HG03039 (cell line): Measurements from ENCODE around the gene NEGR1.

Experiments
- ATAC-seq: cut with Tn5 transposase; IDR thresholded peaks from one replicate; pipeline ENCODE4 v1.9.1; 2021; ENCODE audit warnings: mild to moderate bottlenecking, moderate library complexity; ENCODE audit not compliant: unreplicated experiment

Gene NEGR1

DNA sequence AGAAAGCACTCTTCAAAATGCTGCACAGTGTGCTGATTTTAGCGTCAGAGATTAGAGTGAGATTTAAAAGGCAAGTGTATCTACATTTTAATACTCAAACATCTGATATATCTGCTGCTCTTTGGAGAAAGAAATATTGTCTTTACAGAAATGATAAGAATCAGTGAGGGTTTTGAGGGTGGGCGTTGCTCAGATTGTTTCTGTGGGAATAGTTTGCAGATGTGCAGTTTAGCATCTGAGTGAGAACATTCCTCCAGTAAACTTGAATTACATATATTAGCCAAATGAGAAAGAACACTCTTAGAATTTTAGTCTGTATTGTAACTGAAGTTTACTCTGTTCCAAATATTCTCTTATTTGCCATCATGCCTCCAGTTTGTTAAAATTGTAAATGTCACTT, 549.2 kb downstream of the NEGR1 start:
- ATAC-seq: no peak

DNA sequence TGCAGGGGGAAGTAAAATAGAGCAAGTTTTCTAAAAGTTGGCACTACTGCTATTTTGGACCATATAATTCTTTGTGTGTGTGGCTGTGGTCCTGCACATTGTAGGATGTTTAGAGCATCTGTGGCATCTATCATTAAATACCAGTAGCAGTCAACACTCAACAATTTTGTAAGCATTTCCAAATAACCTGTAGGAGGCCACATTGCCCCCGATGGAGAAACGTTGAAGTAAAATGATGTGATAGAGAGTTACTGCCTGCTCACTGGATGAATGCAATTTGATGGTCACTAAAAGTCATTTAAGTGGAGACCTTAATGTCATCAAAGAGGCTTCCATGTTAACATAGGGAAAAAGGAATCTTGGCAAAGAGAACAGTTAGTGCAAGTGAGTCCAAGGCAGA, 560.8 kb downstream of the NEGR1 start:
- no peak for ATAC-seq

DNA sequence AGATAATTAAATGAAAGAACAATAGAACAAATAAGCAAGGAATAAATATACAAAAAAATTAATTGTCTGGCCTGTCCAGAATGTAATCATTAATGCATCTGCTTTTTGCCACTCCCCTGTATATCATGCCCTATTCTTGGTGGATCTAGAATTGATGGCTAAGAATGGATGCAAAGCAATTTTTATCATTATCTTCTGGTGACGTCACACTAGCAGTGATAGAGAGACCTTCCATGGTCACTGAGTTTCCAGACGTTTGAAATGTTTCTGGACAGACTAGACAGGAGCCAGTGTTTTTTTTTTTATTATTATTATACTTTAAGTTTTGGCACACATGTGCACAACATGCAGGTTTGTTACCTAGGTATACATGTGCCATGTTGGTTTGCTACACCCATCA, 563.0 kb downstream of the NEGR1 start:
- ATAC-seq: no peak

DNA sequence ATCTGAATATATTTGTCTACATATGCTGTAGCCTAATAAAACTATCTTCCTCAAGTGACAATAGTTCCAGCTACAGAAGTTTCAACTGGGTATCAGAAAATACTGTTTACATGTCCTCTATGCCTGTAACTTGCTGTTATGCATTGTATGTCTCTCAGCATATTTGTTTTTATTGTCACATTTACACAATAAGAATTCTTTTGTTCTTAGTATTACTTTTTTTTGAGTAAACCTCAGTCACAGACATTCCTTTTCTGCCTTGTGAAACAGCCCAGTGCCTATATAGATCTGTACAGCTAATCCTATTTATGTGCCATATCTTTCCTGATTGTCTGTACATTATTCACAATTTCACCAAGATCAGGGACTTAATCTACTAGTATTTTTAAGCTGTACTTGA, 565.2 kb downstream of the NEGR1 start:
- no peak for ATAC-seq

DNA sequence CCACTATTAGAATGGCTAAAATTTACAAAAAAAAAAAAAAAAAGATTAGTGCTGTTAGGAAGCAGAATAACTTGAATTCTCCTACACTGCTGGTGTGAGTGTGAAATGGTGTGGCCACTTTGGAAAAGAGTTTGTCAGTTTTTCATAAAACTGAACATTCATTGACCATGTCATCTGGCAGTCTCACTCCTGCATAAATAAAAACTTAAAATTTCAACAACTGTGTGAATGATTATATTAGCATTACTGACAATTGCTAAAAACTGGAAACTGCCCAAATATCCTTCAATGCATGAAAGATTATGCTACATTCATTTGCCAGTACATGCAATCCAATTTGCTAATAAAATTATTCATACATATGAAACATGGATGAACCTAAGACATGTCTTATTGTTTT, 570.9 kb downstream of the NEGR1 start:
- ATAC-seq: no peak

DNA sequence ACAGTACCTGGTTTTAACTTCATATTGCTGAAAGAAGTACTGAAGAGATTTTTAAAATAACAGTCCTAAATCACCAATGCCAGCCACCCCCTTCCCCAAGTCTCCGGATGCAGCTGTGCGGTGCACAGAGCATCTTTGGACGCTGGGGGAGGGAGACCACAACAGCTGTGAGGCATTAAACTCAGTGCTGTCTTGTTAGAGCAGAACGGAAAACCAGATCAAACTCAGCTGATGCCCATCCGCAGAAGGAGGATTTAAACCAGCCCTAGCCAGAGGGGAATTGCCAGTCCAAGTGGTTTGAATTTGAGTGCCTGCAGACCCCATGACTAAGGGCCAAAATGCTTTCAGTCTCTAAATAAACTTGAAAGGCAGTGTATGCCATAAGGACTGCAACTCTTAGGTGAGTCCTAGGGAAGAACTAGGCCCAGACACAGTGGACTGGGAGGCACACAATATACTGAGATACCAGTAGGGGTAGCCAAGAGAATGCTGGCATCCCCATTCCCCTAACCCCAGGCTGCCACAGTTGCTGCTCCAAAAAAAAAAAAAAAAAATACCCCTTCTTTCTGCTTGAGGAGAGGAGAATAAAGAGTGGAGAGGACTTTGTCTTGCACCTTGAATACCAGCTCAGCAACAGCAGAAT, 576.2 kb downstream of the NEGR1 start:
- ATAC-seq: no peak

DNA sequence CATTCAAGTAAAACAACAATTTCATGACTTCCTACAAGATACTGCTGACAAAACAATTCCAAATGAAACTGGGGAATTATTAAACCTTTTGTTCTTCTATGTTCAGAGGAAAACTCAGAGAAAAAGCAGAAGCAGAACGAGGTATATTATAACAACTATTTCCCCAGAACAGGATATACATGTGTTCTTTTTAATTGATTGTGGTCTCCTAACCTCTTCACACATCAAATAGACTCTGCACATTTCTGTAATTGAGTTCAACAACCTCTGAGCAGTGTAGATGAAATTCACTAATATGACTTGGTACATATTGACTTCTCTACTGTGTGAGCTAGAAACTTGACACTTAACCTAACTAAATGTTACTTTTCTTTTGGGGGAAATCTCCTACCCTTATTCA, 584.2 kb downstream of the NEGR1 start:
- no peak for ATAC-seq

DNA sequence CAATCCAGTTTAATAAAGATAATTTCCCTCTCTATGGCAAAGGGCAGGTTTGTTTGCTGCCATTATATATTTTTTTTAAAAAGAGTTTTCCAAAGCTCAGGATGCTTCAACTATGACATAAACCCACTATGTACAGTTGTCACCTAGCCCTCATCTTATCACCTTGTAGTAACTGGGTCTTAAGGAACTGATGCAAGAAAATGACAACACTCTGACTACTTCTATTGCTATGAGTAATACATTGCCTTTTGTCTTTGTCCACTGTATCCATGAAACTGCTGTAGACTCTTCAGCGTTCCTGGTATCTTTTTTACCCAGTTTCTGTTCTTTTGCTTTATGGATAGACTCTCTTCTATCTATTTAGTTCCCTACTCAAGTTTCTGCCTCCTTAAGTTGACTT, 586.5 kb downstream of the NEGR1 start:
- ATAC-seq: no peak

DNA sequence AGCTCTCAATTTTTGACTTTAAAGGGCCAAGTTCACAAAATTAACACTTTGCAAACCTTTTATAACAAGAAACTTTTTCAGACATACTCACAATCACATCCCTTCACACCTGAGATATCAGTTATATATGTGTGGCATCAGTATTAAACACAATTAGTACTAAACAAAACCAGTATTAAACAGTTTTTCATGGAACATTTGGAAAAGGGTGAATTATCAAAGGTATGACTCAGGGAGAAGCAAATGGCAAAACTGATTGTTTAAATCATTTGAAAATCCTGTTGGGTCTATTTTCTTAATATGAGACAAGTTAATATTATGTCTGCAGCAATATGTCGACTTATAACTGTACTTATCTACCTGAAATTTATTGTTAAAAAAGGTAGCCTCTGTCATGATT, 587.3 kb downstream of the NEGR1 start:
- no peak for ATAC-seq

DNA sequence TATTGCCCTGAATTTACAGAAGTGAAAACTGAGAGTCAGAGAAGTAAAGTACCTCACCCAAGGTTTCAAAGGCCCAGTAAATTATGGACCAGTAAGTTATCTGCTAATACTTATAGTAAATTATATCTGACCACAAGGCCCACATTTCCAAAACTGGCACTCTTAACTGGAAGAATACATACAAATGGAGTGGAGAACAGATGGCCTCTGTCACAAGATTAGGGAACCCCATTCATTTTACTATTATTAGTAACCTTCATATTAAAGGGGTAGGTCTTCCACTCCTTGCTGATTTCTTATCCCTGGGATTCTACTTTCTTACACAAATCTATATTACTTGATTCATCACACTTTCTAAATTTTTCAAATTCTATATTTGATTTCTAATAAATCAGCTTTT, 588.8 kb downstream of the NEGR1 start:
- no peak for ATAC-seq

DNA sequence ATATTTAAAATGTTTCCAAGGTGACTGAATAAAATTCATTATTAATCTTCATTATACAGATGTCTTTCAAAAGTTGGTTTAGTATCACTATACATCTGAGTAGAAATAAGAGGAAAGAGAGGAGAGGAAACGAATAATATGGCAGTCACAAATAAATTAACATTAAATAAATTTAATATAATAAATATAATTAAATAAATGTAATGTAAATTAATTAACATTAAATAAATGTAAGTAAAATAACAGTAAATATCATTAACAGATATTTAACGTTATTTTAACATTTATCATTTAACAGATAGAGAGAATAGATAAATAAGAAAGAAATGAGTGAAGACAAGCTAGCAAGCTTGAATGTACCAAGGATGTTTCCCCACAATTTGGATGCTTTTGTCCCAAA, 592.7 kb downstream of the NEGR1 start:
- no peak for ATAC-seq

DNA sequence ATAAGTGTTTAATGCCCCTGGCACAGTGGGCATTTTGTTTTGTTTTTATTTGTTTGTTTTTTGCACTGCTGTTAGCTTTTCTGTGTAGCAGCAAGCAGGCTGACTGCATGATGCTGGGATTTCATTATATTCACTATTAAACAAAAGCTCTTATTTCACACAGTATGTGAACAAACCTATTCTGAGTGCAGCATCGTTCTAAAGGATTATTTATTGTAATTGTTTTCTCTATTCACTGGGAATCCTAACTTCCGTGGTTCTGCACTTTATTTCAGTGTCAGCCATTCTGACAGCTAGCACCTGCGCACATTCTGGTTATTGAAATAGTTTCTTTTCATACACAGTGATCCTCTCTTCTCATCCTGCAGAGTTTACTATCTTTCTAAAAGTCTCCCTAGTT, 595.0 kb downstream of the NEGR1 start:
- no peak for ATAC-seq

DNA sequence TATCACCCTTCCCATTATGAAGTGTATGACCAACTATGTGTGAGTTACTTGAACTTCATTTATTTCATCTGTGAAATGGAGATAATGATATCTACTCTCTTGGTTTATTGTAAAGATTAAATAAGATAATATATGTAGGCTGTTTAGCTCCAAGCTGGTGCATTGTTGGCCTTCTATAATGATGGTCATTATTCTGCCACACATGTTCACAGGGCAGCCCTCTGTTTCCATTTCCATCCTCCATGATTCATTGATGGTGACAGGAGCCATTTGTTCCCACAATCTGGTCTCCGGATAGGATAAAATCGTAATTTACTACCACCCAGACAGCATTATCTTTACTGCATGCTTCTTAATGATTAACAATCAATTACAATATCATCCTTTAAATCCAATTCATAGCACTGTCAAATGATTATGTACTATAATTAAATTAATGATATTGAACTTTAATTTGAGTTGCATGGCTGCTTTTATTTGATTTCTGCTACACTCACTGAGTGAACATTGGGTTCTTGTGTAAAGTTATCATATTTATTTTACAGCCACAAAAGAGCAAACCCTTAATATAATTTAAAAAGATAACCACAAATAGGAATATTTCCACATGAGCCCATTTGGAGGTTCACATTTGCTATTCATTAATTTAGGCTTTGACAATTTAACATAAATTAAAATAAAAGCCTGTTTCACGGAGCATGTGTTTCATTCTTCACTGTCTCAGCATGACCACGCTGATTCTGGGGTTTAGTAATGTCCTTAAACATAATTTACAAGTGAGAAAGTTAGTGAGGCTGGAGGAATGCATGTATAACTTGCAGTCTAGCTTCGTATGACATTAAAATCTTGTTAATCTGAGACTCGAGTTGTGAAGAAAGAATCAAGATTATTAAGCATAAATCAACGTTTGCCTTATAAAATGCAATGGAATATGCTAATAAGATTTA, 605.1 kb downstream of the NEGR1 start:
- no peak for ATAC-seq

DNA sequence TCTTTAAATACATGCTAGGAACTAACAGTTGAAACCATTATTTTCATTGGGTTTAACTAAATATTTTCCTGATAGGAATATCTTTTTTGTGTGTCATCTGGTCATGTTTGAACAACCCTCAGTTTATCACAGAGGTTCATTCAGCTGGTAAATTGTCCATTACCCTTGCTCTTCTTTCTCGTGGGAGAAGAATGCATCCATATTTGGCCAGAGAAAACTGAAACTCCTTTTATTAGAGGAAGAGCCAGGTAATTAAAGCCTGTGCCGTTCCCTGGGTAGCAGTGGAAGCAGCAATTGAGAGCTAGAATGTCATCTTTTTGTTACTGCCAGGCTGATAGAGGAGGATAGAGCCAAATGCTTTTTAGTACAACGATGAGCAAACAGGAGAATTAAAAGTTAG, 614.3 kb downstream of the NEGR1 start:
- ATAC-seq: no peak

DNA sequence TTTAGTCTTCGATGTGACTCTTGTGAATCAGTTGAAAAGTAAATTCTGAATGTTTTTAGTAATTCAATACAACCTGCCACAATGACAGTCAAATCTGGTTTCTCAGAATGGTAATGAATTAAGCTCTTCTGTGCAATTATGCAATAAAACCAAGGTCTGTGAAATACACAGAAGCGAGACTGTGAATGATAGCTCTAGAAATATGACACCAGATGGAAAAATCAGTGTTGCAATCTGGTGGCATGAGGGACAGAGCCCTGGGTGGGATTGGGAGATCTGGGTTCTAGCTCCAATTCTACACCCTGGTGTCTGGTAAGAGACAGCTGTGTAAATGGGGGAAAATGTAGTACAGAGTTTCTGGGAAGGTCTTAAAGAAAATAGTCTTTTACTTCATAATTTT, 615.1 kb downstream of the NEGR1 start:
- ATAC-seq: no peak

DNA sequence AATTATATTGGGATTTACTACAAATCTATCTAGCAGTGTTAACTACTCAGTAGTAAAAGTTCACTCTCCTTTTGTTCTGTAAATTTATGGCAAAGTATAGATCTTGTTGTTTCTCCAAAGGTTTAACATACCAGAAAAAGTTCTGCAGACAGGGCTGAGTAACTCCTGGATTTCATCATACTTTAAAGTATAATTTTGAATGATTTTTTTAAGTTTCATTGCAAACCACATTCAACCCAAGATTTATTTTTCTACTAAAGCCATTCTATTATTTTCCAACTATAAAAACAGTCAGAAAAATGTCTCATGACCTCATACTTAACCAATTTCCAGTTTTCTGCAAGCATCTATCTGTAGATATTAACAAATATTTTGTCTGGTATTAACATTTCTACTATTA, 615.7 kb downstream of the NEGR1 start:
- ATAC-seq: no peak

DNA sequence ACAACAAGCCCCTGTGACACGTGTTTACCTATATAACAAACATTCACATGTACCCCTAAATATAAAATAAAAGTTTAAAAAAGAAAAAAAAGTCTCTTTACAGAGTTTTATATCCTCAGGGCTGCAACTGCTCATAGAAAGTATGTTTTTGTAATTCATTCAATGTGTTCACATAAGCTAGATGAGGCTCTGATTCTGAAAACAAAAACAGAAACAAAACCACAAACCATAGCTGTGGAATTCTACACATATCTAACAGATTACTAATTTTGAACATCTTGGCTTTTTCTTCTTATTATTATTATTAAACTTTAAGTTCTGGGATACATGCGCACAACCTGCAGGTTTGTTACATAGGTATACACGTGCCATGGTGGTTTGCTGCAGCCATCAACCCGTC, 621.9 kb downstream of the NEGR1 start:
- no peak for ATAC-seq

DNA sequence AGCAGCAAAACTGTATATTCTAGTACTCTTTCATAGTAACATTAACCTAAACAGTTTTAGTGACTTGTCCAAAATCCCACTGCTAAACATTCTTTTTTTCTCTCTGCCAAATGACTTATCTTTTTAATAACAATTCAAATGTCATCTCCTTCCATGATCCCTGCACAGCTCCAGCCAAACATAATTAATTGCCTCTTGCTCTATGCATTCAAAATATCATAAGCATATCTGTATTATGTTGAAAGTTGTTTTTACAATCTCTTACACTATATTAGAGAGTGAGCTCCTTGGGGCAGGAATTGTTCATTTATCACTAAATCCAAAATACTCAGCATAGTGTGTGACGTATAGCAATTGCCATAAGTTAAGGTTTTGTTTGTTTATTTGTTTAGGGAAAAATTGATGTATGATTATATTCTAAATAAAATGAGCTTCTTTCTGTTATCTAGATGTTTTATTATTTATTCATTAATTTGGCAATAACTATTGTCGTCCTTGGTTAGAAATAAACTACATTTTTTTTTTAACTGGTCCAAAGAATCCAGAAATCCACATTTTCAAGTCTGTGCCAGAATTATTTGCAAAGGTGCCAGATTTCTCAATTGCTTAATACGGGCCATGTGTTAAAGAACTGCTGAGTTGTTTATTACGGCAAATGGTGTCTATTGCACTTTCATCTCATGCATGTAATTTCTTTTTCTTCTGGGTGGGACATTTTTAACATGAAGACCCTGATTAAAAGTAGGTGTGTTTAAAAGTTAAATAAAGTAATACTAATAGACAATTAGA, 624.3 kb downstream of the NEGR1 start:
- no peak for ATAC-seq

DNA sequence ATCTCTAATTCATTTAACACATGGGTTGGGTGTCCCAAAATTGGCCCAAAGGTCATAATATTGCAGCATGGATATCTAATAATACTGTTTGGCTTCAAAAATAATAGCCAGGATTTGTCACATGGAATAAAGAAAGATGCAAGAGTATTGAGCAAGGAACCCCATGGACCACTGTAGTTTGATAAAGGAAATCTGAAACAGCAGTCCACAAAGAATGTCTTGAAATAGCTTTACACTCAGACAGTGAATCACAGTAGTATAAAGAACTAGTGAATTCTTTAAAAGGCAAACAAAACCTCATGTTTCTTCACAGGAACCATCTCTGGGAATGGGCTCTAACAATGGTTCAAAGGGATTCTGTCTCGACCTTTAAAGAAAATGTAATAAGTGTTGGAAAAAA, 625.4 kb downstream of the NEGR1 start:
- ATAC-seq: no peak

DNA sequence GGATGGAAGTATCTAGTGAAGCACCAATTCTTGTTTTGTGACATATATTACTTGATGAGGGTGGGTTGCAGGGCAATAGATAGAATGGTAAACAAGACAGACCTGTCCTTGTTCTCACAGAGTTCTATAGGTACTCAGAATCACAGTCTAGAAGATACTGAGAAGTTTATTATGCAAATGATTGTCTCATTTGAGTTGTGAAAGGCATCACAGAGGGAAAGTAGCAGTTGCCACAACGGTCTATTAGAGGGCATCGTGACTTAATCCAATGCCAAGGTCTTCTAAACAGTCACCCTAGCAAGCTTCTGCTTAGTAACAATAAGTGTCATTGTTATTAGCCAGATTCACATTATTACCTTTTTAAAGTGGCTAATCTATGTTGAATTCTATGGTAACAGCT, 626.7 kb downstream of the NEGR1 start:
- ATAC-seq: no peak

DNA sequence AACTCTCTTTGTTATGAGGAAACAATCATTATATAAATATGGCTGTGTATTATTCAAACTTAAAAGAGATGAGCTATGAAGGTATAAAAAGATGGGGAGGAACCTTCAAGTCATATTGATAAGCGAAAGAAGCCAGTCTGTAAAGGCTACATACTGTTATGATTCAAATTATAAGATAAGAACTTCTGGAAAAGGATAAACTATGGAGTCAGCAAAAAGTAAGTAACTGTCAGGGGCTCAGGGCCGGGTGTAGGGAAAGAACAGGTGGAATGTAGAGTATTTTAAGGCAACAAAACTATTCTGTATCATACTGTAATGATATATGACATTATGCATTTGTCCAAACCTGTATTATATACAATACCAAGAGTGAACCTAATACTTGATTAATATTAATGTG, 628.4 kb downstream of the NEGR1 start:
- no peak for ATAC-seq

DNA sequence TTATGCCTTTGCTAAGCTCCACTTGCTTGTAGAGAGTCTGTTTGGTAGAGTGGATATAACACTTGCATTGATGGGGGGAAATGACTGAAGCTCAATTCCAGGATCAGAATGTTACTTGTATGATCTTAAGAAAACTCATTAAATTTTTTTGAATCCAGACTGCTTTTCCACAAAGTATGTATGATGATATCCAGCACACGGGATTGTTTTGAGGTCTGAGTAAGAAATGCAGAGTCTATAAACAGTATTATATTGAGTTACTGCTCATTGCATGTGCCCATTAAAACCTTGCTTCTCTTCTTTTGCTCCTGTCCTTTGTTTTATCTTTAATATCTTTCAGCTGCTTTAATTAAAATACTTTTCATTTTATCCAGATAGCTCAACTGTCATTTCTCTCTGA, 631.1 kb downstream of the NEGR1 start:
- no peak for ATAC-seq
